Activated B cell treated with CpG ODN at 0.5 μM for 24 hours (primary cell): ENCODE results near the gene FANK1. TPM values are rescaled to one million over a fixed set of nuclear protein-coding genes. Genes with fewer than 3 reads are reported as not detected.

ENCODE experiments used
- ATAC-seq: fragments of 200-7000 bp; cut with Tn5 transposase; one replicate; pipeline ENCODE4 v1.10.0; 2021; ENCODE audit warnings: low read depth, mild to moderate bottlenecking, moderate library complexity
- CTCF ChIA-PET: fragments of 350-600 bp; sonication (Branson Sonifier 250); formaldehyde crosslinking; loops from one replicate; lab custom pipeline; 2021; ENCODE audit warnings: antibody characterized with exemption; lab: Charles Lee
- POLR2A ChIA-PET: fragments of 350-600 bp; sonication (Branson Sonifier 250); formaldehyde crosslinking; loops from one replicate; lab custom pipeline; 2021; ENCODE audit warnings: antibody characterized with exemption; lab: Charles Lee
- DNase-seq: peaks from one replicate; pipeline ENCODE4 v3.0.0; 2022
- H3K27ac Mint-ChIP-seq: one replicate; pipeline ENCODE4 v1.8.0; 2020; ENCODE audit warnings: mixed read lengths
- H3K27me3 Mint-ChIP-seq: one replicate; pipeline ENCODE4 v1.8.0; 2021; ENCODE audit warnings: mixed read lengths
- H3K36me3 Mint-ChIP-seq: one replicate; pipeline ENCODE4 v1.8.0; 2021; ENCODE audit warnings: low read depth, mixed read lengths
- H3K4me1 Mint-ChIP-seq: one replicate; pipeline ENCODE4 v1.8.0; 2021; ENCODE audit warnings: mixed read lengths
- H3K4me3 Mint-ChIP-seq: one replicate; pipeline ENCODE4 v1.8.0; 2020; ENCODE audit warnings: mild to moderate bottlenecking, mixed read lengths
- H3K9me3 Mint-ChIP-seq: one replicate; pipeline ENCODE4 v1.8.0; 2020; ENCODE audit warnings: mixed read lengths
- CTCF ChIP-seq: fragments of 200-600 bp; IDR thresholded peaks from one replicate; pipeline ENCODE4 v1.8.0; 2022; ENCODE audit warnings: antibody characterized with exemption, mild to moderate bottlenecking
- intact Hi-C: fragments of 100-400 bp; cut with micrococcal nuclease; formaldehyde crosslinking; loops from one replicate; pipeline ENCODE4 v1.15.1; 2024
- total RNA-seq: library from RNA; stranded (reverse); gene quantifications from 2 replicates; pipeline ENCODE4 v1.2.3, GENCODE V29; 2022

FANK1 gene
- total RNA-seq, 1 donor from 2014 or later: 0.42 TPM

GRCh38 chr10:126041804-126042231 lies 145.5 kb downstream of the FANK1 start:
- Mint-ChIP-seq H3K9me3 (no peaks in the 10 kb centered on the region), H3K27me3 (no peaks in the 10 kb centered on the region), H3K27ac (peak overlapping the region; percentile 100), H3K4me3 (peak overlapping the region; percentile 78), H3K36me3 (no peaks in the 10 kb centered on the region), H3K4me1 (peaks cover 69% of the 10 kb centered on the region)
- intact Hi-C loops: loop anchor here (1.0 to 10.0 kb wide), 11 partner anchors 10 to 1327 kb away; partner anchors contain the start of genes BCCIP, EDRF1, FANK1 and UROS
- CTCF ChIA-PET: interaction anchor here (1.0 kb wide), 1 partner anchor 59 kb away, joined by 7 read pairs; no protein-coding TSS in a partner anchor
- peak; percentile 89 for ATAC-seq
- TF ChIP-seq CTCF: no peak
- DNase-seq: peak; percentile 82
- POLR2A ChIA-PET: interaction anchor here (0.6 to 1.5 kb wide), 6 partner anchors 15 to 1625 kb away, joined by 4 to 8 read pairs (median 5); partner anchors contain the start of genes BCCIP and UROS

- peaks cover 63% of the 10 kb centered on the region for H3K4me1 Mint-ChIP-seq
- ChIA-PET CTCF (interaction anchor here (1.0 kb wide), 1 partner anchor 60 kb away, joined by 7 read pairs; no protein-coding TSS in a partner anchor), POLR2A (interaction anchor here (1.0 to 1.5 kb wide), 5 partner anchors 16 to 219 kb away, joined by 4 to 8 read pairs (median 4); partner anchors contain the start of genes BCCIP and UROS)
- ATAC-seq (peak; percentile 6), DNase-seq (no peak)
- H3K27ac Mint-ChIP-seq: peak overlapping the region; percentile 100
- no peaks in the 10 kb centered on the region for H3K36me3 Mint-ChIP-seq
- H3K9me3 Mint-ChIP-seq: no peaks in the 10 kb centered on the region
- no peaks in the 10 kb centered on the region for H3K27me3 Mint-ChIP-seq
- peak overlapping the region; percentile 78 for H3K4me3 Mint-ChIP-seq
- no peak for TF ChIP-seq CTCF
- intact Hi-C loops: loop anchor here (1.0 to 10.0 kb wide), 6 partner anchors 10 to 1328 kb away; partner anchors contain the start of genes BCCIP, EDRF1, FANK1 and UROS
Measured at GRCh38 chr10:126042354-126042753, 146.0 kb downstream of the FANK1 start.

GRCh38 chr10:126042906-126043305 lies 146.5 kb downstream of the FANK1 start:
- TF ChIP-seq CTCF: no peak
- Mint-ChIP-seq H3K36me3 (no peaks in the 10 kb centered on the region), H3K27ac (peak overlapping the region; percentile 100), H3K9me3 (no peaks in the 10 kb centered on the region), H3K27me3 (no peaks in the 10 kb centered on the region), H3K4me3 (peak overlapping the region; percentile 78), H3K4me1 (peaks cover 58% of the 10 kb centered on the region)
- ChIA-PET CTCF (no interaction called here), POLR2A (interaction anchor here (0.6 kb wide), 1 partner anchor 39 kb away, joined by 10 read pairs; no protein-coding TSS in a partner anchor)
- intact Hi-C loops: loop anchor here (1.0 to 10.0 kb wide), 6 partner anchors 9 to 1328 kb away; partner anchors contain the start of genes BCCIP, EDRF1, FANK1 and UROS
- no peak for DNase-seq
- ATAC-seq: no peak

GRCh38 chr10:126043389-126043788 lies 147.0 kb downstream of the FANK1 start:
- intact Hi-C loops: loop anchor here (2.0 to 10.0 kb wide), 3 partner anchors 221 to 1329 kb away; partner anchors contain the start of genes BCCIP, EDRF1 and UROS
- H3K27ac Mint-ChIP-seq: peak overlapping the region; percentile 100
- no peak for TF ChIP-seq CTCF
- H3K9me3 Mint-ChIP-seq: no peaks in the 10 kb centered on the region
- ChIA-PET POLR2A (interaction anchor here (0.6 kb wide), 1 partner anchor 39 kb away, joined by 10 read pairs; no protein-coding TSS in a partner anchor), CTCF (no interaction called here)
- no peaks in the 10 kb centered on the region for H3K36me3 Mint-ChIP-seq
- no peak for DNase-seq
- no peaks in the 10 kb centered on the region for H3K27me3 Mint-ChIP-seq
- ATAC-seq: no peak
- no peak overlapping the region for H3K4me3 Mint-ChIP-seq
- H3K4me1 Mint-ChIP-seq: peaks cover 53% of the 10 kb centered on the region

GRCh38 chr10:126045861-126046260 lies 149.5 kb downstream of the FANK1 start:
- Mint-ChIP-seq H3K4me1 (peaks cover 30% of the 10 kb centered on the region), H3K27me3 (no peaks in the 10 kb centered on the region), H3K9me3 (no peaks in the 10 kb centered on the region), H3K36me3 (no peaks in the 10 kb centered on the region), H3K4me3 (no peak overlapping the region), H3K27ac (no peak overlapping the region)
- CTCF ChIA-PET: no interaction called here
- DNase-seq (no peak), ATAC-seq (no peak)
- POLR2A ChIA-PET: interaction anchor here (0.5 to 1.4 kb wide), 4 partner anchors 16 to 1787 kb away, joined by 3 to 8 read pairs (median 4); no protein-coding TSS in a partner anchor
- TF ChIP-seq CTCF: no peak
- intact Hi-C loops: loop anchor here (10.0 kb wide), 1 partner anchor 1331 kb away; no protein-coding TSS in a partner anchor
